Measurements from ENCODE around the gene CEACAM4. TPM values are rescaled to one million over a fixed set of nuclear protein-coding genes. Genes with fewer than 3 reads are reported as not detected.

Gene CEACAM4
- total RNA-seq, 1 donor from 2014 or later = not detected

GRCh38 chr19:41620171-41620570 is 6.7 kb downstream of the CEACAM4 start:
- no peak overlapping the region for H3K27ac Mint-ChIP-seq (ENCODE audit: unreplicated experiment)
- no peaks in the 10 kb centered on the region for H3K9me3 Mint-ChIP-seq (ENCODE audit: unreplicated experiment)
- no peaks in the 10 kb centered on the region for H3K27me3 Mint-ChIP-seq (ENCODE audit: unreplicated experiment)
- no peaks in the 10 kb centered on the region for H3K4me1 Mint-ChIP-seq (ENCODE audit: unreplicated experiment)
- DNase-seq (ENCODE audit: extremely low spot score, unreplicated experiment) = no peak
- H3K4me3 Mint-ChIP-seq (ENCODE audit: unreplicated experiment) = no peak overlapping the region
- no peaks in the 10 kb centered on the region for H3K36me3 Mint-ChIP-seq (ENCODE audit: unreplicated experiment)
- TF ChIP-seq CTCF (IDR thresholded peaks at IDR 0.05) = no peak

DNA sequence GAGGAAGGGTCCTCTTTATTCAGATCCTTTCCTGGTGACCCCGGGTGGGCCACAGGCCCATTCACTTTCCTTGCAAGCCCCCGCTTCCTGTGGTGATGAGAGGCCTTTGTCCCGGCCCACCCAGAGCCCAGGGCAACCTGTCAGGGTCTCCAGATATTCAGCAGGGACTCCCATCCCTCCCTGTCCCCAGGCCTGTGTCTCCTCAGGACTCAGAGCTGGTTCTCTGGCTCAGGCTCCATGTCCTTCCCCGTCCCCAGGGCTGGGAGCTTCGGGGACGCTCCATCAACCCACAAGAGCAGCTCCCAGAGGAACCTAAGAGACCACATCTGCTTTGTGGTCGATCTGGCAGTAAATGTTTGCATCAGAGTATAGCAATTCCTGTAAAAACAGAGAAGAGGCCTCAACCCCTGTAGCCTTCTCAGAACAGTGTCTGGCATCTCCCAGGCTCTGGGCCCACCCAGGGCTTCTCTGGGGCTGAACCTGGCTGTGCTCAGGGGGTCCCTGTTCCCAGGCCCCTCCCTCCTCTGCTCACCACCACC is 7.8 kb downstream of the CEACAM4 start:
- H3K4me1 Mint-ChIP-seq (ENCODE audit: unreplicated experiment) = no peaks in the 10 kb centered on the region
- no peaks in the 10 kb centered on the region for H3K27me3 Mint-ChIP-seq (ENCODE audit: unreplicated experiment)
- TF ChIP-seq CTCF (IDR thresholded peaks at IDR 0.05) = no peak
- no peak overlapping the region for H3K4me3 Mint-ChIP-seq (ENCODE audit: unreplicated experiment)
- no peak for DNase-seq (ENCODE audit: extremely low spot score, unreplicated experiment)
- no peaks in the 10 kb centered on the region for H3K36me3 Mint-ChIP-seq (ENCODE audit: unreplicated experiment)
- H3K9me3 Mint-ChIP-seq (ENCODE audit: unreplicated experiment) = no peaks in the 10 kb centered on the region
- no peak overlapping the region for H3K27ac Mint-ChIP-seq (ENCODE audit: unreplicated experiment)

DNA sequence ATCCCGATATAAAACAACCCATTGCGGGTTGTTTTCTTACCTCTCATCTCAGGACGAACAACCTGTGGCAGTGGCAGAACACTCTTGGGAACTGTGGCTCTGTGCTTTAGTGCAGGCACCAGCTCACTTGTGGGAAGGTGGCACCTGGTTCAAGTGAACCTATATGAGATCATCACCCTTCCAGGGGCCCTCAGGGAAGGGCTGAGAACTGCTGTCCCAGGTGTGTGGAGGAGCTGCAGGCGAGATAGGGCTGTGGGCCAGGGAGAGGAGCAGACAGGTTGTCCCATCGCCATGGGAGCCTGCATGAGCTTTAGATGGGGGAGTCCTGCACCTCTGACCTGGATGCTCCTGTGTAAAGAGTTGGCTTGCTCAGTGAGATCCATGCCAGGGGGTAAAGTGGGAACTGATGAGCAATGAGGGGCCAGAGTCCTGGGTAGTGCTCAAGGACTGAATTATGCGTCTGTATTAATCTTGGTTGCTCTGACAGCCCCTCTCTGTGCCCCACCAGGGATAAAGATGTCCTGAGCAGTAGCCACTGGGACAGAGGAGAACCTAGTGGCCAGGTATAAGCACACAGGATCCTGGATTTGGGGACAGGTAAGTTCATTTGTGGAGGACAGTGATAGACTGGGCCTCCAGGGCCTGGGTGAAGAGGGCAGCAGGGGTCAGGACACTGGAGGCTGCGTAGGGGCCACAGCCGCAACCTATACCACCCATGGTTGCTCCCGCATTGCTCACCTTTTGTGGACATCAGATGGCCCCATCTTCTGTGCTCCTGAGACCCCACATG is 8.7 kb downstream of the CEACAM4 start:
- Mint-ChIP-seq H3K36me3 (ENCODE audit: unreplicated experiment) (no peaks in the 10 kb centered on the region), H3K4me1 (ENCODE audit: unreplicated experiment) (no peaks in the 10 kb centered on the region), H3K4me3 (ENCODE audit: unreplicated experiment) (no peak overlapping the region), H3K9me3 (ENCODE audit: unreplicated experiment) (no peaks in the 10 kb centered on the region), H3K27ac (ENCODE audit: unreplicated experiment) (no peak overlapping the region), H3K27me3 (ENCODE audit: unreplicated experiment) (no peaks in the 10 kb centered on the region)
- no peak for TF ChIP-seq CTCF (IDR thresholded peaks at IDR 0.05)
- peak; percentile 68 for DNase-seq (ENCODE audit: extremely low spot score, unreplicated experiment)

GRCh38 chr19:41616792-41617621 is 9.9 kb downstream of the CEACAM4 start:
- H3K4me1 Mint-ChIP-seq (ENCODE audit: unreplicated experiment) = no peaks in the 10 kb centered on the region
- H3K4me3 Mint-ChIP-seq (ENCODE audit: unreplicated experiment) = no peak overlapping the region
- no peaks in the 10 kb centered on the region for H3K36me3 Mint-ChIP-seq (ENCODE audit: unreplicated experiment)
- H3K9me3 Mint-ChIP-seq (ENCODE audit: unreplicated experiment) = no peaks in the 10 kb centered on the region
- no peak for TF ChIP-seq CTCF (IDR thresholded peaks at IDR 0.05)
- DNase-seq (ENCODE audit: extremely low spot score, unreplicated experiment) = no peak
- no peaks in the 10 kb centered on the region for H3K27me3 Mint-ChIP-seq (ENCODE audit: unreplicated experiment)
- no peak overlapping the region for H3K27ac Mint-ChIP-seq (ENCODE audit: unreplicated experiment)

GRCh38 chr19:41615207-41615606 is 11.7 kb downstream of the CEACAM4 start:
- Mint-ChIP-seq H3K4me3 (ENCODE audit: unreplicated experiment) (no peak overlapping the region), H3K27me3 (ENCODE audit: unreplicated experiment) (no peaks in the 10 kb centered on the region), H3K9me3 (ENCODE audit: unreplicated experiment) (no peaks in the 10 kb centered on the region), H3K4me1 (ENCODE audit: unreplicated experiment) (no peaks in the 10 kb centered on the region), H3K27ac (ENCODE audit: unreplicated experiment) (no peak overlapping the region), H3K36me3 (ENCODE audit: unreplicated experiment) (no peaks in the 10 kb centered on the region)
- TF ChIP-seq CTCF (IDR thresholded peaks at IDR 0.05) = no peak
- DNase-seq (ENCODE audit: extremely low spot score, unreplicated experiment) = peak; percentile 44
